Glutamatergic neuron (in vitro differentiated cells): Measurements from ENCODE around the gene DNAJC4. TPM values are rescaled to one million over a fixed set of nuclear protein-coding genes. Genes with fewer than 3 reads are reported as not detected.

Experiments used
- DNase-seq: peaks from one replicate; pipeline ENCODE4 v3.0.0; 2022
- H3K27ac Mint-ChIP-seq: one replicate; pipeline ENCODE4 v1.8.0; 2020; ENCODE audit warnings: mild to moderate bottlenecking, mixed read lengths, inconsistent platforms; ENCODE audit not compliant: unreplicated experiment
- H3K27me3 Mint-ChIP-seq: one replicate; pipeline ENCODE4 v1.8.0; 2020; ENCODE audit warnings: mild to moderate bottlenecking, moderate library complexity, mixed read lengths, inconsistent platforms; ENCODE audit not compliant: unreplicated experiment
- H3K36me3 Mint-ChIP-seq: one replicate; pipeline ENCODE4 v1.8.0; 2020; ENCODE audit warnings: mild to moderate bottlenecking, mixed read lengths, inconsistent platforms; ENCODE audit not compliant: unreplicated experiment
- H3K4me1 Mint-ChIP-seq: one replicate; pipeline ENCODE4 v1.8.0; 2020; ENCODE audit warnings: mild to moderate bottlenecking, low read depth, mixed read lengths, inconsistent platforms; ENCODE audit not compliant: unreplicated experiment
- H3K4me3 Mint-ChIP-seq: one replicate; pipeline ENCODE4 v1.8.0; 2020; ENCODE audit warnings: mild to moderate bottlenecking, mixed read lengths, inconsistent platforms; ENCODE audit not compliant: unreplicated experiment
- H3K9me3 Mint-ChIP-seq: one replicate; pipeline ENCODE4 v1.8.0; 2020; ENCODE audit warnings: mild to moderate bottlenecking, moderate library complexity, mixed read lengths, inconsistent platforms; ENCODE audit not compliant: unreplicated experiment
- CTCF ChIP-seq: fragments of 200-600 bp; sonication (generic); IDR thresholded peaks from one replicate; pipeline ENCODE4 v1.5.0; 2021; ENCODE audit not compliant: partially characterized antibody, unreplicated experiment
- total RNA-seq: library from RNA; stranded (reverse); fragmentation: NEBNext Ultra II Directional; extraction: Animal tissue kit (Norgen Biotek cat#: 25700); gene quantifications from one replicate; pipeline ENCODE4 v1.2.1, GENCODE V29; 2021; ENCODE audit not compliant: unreplicated experiment

Gene DNAJC4
- total RNA-seq, 1 donor from 2014 or later = 30.5 TPM

GRCh38 chr11:64241491-64242374 is 11.4 kb downstream of the DNAJC4 start:
- DNase-seq = peak; percentile 58
- H3K4me1 Mint-ChIP-seq = peaks cover 1% of the 10 kb centered on the region
- H3K27ac Mint-ChIP-seq = peak overlapping the region; percentile 86
- TF ChIP-seq CTCF = no peak
- H3K4me3 Mint-ChIP-seq = peak overlapping the region; percentile 94
- no peaks in the 10 kb centered on the region for H3K36me3 Mint-ChIP-seq
- H3K9me3 Mint-ChIP-seq = peaks cover 10% of the 10 kb centered on the region
- H3K27me3 Mint-ChIP-seq = peaks cover 7% of the 10 kb centered on the region

GRCh38 chr11:64243236-64243854 is 13.0 kb downstream of the DNAJC4 start:
- Mint-ChIP-seq H3K27ac (peak overlapping the region; percentile 52), H3K9me3 (peaks cover 16% of the 10 kb centered on the region), H3K27me3 (peaks cover 7% of the 10 kb centered on the region), H3K4me3 (peak overlapping the region; percentile 47), H3K36me3 (no peaks in the 10 kb centered on the region), H3K4me1 (peaks cover 8% of the 10 kb centered on the region)
- no peak for TF ChIP-seq CTCF
- DNase-seq = no peak

GRCh38 chr11:64244107-64244506 is 13.8 kb downstream of the DNAJC4 start:
- H3K9me3 Mint-ChIP-seq = peaks cover 17% of the 10 kb centered on the region
- TF ChIP-seq CTCF = no peak
- peaks cover 9% of the 10 kb centered on the region for H3K4me1 Mint-ChIP-seq
- peaks cover 11% of the 10 kb centered on the region for H3K27me3 Mint-ChIP-seq
- no peak for DNase-seq
- peak overlapping the region; percentile 52 for H3K27ac Mint-ChIP-seq
- peak overlapping the region; percentile 47 for H3K4me3 Mint-ChIP-seq
- no peaks in the 10 kb centered on the region for H3K36me3 Mint-ChIP-seq

GRCh38 chr11:64244966-64245365 is 14.6 kb downstream of the DNAJC4 start:
- peaks cover 18% of the 10 kb centered on the region for H3K9me3 Mint-ChIP-seq
- no peaks in the 10 kb centered on the region for H3K36me3 Mint-ChIP-seq
- no peak for DNase-seq
- peaks cover 11% of the 10 kb centered on the region for H3K27me3 Mint-ChIP-seq
- H3K27ac Mint-ChIP-seq = no peak overlapping the region
- peaks cover 9% of the 10 kb centered on the region for H3K4me1 Mint-ChIP-seq
- peak overlapping the region; percentile 88 for H3K4me3 Mint-ChIP-seq
- no peak for TF ChIP-seq CTCF

GRCh38 chr11:64245401-64245796 is 15.1 kb downstream of the DNAJC4 start:
- no peak for DNase-seq
- peak overlapping the region; percentile 88 for H3K4me3 Mint-ChIP-seq
- peaks cover 8% of the 10 kb centered on the region for H3K4me1 Mint-ChIP-seq
- peak overlapping the region; percentile 77 for H3K27ac Mint-ChIP-seq
- H3K27me3 Mint-ChIP-seq = peaks cover 7% of the 10 kb centered on the region
- H3K36me3 Mint-ChIP-seq = no peaks in the 10 kb centered on the region
- H3K9me3 Mint-ChIP-seq = peaks cover 19% of the 10 kb centered on the region
- no peak for TF ChIP-seq CTCF
